Stimulated activated CD8-positive, alpha-beta memory T cell treated with anti-CD3 and anti-CD28 coated beads, Interleukin-4, amount 100 ng/mL, for 4 hours (primary cell): ENCODE data around the gene USP48.

Experiments used
- DNase-seq, 2 donors: peaks; one replicate each; pipeline ENCODE4 v3.0.0-alpha.2; 2020; ENCODE audit warnings: low read depth in 2 of 2, low spot score in 1 of 2

The USP48 gene

DNA sequence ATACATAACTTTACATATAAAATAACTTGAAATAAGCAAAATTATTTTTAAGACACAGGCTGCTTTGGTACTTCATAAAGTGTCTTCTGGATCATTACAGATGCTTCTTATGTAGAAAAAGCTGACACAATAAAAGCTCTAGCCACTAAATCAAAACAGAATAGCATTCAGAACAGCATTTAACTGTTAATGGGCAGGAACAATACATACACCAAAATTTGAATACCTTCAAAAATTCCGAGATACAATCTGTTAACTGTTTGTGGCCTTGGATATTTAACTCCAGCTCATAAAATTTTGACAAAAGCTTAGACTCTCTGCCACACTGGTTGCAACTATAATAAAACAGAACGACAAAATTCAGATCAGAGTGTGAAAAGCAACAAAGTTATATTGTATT is 31.7 kb downstream of the USP48 start:
- DNase-seq, result no peak

DNA sequence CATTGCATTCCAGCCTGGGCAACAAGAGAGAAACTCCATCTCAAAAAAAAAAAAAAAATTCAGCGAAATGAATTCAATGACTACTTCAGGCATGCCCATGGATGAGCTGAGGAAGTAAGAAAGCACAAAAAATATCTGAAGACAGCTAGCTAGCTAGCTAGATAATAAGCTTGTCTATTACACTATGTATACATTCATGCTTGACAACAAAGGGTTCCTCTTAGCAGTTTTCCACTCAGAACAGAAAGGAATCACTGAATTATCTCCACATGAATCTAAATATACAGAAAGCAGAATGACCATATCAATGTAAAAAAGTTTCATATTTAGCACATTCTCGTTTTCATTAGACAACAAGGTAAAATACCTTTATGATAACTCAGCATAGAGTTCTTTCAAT is 32.1 kb downstream of the USP48 start:
- DNase-seq, result no peak

DNA sequence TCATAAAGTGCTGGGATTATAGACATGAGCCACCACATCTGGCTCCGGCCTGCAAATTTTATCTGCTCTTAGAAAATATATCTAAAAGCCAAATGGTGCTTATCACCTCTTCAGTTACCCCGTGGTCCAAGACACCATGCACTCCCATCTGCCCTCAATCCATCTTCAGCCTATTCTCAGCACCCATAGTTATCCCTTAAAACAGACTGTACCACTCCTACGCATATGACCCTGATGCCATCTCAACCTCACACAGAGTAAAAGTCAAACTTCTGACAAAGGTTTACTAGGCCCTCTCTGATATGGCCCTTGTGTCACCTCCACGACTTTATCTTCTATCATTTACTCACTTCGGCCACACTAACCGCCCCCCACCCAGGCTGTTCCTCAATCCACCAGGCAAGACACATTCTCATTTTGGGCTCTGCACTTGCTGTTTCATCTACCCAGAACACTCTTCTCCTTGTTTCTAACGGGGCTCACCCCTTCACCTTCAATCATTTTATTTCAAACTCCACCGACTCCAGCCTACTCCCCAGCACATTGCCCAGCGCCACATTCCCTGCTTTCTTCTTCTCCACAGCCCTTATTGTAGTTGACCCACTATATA is 33.0 kb downstream of the USP48 start:
- no peak for DNase-seq

DNA sequence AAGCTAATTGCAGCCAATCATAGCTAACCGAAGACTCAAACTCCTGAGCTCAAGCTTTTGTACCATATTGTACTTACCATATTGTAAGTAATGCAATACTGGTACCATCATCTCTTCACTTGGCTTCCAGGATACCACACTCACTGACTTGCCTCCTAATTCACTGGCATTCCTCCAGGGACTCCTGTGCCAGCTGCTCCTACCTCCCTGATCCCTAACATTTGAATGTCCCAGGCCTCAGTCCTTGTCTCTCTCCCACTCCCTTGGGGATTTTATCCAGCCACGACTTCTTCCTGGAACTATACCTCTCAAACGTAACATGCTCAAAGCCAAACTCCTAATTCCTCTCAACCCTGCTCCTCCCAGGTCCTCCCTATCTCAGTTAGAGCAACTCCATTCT is 33.8 kb downstream of the USP48 start:
- no peak for DNase-seq

DNA sequence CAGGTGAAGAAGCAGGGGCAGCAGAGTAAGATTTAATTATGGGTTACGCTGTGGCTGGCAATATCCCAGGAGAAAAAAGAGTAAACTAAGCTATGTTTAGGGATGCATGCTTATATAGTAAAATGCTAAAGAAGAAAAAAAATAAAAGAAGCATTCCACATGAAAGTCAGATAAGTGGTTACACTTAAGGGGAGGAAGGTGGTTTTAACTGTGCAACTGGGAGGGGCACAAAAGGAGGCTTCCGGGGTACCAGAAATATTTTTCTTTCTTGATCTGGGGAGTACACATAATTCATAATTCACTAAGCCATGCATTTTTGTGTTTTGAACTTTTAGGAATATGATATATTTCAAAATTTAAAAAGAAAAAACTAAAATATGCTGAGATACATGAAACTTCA is 39.5 kb downstream of the USP48 start:
- no peak for DNase-seq

DNA sequence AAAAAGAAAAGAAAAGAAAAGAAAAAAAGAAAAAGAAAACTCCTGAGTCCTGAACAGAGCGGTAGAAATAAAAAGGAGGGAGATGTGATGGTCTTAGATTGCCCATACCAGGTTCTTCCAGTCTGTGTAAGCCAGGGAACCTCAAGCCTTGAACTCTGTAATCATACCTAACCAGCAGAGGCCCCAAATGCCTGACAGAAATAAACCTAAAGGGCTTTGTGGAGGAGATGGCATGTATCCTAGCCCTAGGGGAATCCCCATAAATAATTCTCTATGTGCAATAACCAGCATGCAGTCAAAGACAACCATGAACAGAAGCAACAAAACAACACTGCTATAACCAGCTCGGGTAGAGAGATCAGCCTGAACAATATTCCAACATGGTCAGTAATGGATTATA is 40.4 kb downstream of the USP48 start:
- no peak for DNase-seq

DNA sequence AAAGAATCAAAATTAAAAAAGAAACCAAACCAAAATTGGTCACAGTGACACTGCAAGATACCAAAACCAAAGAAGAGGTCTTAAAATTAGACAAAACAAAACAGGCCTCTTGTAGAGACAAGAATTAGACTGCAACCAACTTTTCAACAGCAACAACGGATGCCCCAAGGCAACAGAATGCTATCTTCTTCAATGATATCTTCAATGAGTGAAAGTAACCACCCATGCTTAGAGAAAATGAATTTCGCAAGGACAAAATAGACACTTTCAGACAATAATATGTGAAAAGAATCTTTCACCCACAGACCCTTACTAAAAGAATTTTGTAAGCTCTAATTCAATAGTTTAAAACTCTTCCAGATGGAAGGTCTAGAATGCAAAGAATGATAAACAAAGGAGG is 41.7 kb downstream of the USP48 start:
- no peak for DNase-seq

DNA sequence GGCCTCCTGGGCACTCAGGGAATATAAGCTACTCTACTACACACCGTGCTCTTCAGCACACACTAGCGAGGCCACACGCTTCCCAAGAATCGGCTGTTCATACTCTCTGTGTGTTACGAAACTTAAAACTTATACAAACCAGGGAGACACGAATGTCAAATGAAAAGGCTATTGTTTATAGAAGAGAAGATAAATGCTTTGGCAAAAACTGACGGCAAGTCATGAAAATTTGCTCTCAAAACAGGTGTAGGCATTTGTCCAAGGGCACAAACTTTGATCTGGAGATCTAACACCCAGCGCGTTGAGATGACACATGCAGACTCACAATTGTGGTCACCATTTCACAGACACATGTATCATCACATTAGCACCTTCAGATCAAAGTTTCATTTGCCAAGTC is 46.1 kb downstream of the USP48 start:
- no peak for DNase-seq

DNA sequence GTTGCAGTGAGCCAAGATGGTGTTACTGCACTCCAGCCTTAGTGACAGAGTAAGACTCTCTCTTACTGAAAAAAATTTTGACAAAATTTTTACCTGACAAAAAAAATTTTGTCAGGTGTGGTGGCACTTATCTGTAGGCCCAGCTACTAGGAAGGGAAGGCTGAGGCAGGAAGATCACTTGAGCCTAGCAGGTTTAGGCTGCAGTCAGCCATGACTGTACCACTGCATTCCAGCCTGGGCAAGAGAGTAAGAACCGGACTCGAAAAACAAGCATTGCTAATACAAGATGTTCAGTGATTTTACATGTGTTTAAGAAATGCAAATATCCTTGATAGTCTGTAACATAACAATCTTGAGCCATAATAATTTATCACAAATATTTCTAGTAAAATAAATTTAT is 46.9 kb downstream of the USP48 start:
- no peak for DNase-seq

DNA sequence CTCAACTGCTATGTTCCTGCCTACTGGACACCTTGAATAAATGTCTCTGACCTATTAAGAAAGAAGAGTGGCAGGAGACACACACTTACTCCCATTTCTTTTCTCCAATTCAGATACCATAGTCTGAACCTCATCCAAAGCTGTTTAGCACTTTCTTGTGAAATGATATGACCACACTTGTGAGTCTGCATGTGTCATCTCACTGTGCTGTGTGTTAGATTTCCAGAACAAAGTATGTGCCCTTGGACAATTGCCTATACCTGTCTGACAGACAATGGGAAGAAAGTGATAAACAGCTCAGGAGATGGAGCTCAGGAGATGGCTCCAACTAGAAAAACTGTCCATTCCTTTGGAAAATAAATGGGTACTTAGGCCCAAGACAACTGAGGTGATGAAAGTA is 48.4 kb downstream of the USP48 start:
- no peak for DNase-seq

DNA sequence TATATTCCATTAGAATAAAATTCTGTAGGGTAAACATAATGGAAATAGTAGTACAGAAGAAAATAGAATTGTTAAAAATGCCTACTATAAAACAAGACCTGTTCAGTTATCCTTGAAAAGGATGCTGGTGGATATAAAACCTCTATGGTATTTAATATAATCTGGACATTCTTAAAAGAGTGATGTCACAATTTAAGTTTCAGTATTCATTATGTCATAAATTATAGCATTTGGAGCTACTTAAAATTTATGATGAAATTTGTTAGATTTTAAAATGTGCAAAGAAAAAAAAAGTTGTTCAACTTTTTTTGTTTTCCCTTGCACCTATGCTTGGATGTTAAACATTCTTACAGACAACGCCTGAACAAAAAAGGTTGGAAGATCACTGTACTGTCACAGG is 50.3 kb downstream of the USP48 start:
- DNase-seq, result no peak

DNA sequence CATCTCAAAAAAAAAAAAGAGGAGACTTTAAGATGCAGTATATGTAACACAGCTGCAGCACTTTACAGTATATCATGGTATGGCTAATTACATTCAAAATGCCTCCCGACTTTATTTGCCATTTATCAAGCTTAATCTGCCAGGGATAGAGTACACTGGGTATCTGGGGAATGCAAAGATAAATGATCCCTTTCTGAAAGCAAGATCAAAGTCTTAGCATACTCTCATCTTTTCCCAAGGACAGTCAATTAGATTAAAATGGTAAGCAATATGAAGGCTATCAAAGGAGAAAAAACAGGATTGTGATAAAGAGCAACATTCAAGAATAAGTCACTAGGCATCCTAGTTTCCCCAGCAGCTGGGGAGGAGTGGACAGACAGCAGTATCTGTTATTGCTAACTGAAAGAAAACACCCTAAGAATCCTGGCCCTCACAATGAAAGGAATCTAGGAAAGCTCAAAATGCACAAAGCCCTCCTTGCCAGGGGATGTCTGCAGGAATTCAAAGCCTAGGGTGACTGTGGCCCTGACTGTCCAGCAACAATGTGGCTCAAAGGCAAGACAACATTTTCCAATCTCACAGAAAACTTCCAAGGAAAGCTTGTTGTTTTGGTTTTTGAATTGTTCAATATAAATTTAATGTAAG is 57.1 kb downstream of the USP48 start:
- DNase-seq, result no peak

DNA sequence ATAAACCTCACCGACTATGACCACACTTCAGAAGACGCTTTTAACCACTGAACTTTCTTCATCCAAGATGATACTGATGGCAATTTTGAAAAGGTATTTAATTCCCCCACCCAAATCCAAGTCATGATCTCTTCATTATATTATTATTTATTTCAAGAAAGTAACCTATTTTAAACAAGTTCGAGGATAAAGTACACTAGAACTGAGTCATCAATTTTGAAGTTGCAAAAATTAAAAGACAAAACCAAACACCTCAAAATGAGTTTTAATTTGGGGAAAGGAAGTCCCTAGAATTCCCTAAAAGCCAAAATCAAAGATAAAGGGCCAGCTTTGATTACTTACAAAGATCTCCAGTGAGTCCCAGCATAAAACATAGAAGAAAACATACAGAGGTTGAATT is 58.4 kb downstream of the USP48 start:
- DNase-seq, result no peak

DNA sequence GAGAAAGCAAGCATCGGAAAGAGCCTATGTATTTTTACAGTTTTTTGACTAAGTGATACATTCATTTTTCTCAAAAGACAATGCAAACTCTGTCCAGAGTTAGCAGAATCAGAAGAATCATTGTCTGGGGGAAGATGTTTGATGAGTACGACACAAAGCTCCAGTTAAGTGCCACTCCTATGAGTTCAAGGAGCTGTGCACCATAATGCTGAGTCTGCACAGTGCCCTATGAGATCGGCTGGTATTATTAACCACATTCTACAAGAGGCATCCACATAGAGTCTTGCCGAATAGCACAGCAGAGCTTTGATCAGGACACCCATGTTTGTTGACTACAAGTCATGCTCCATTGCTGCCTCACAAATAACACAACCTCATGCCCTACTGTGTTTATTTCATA is 58.9 kb downstream of the USP48 start:
- DNase-seq, result no peak

DNA sequence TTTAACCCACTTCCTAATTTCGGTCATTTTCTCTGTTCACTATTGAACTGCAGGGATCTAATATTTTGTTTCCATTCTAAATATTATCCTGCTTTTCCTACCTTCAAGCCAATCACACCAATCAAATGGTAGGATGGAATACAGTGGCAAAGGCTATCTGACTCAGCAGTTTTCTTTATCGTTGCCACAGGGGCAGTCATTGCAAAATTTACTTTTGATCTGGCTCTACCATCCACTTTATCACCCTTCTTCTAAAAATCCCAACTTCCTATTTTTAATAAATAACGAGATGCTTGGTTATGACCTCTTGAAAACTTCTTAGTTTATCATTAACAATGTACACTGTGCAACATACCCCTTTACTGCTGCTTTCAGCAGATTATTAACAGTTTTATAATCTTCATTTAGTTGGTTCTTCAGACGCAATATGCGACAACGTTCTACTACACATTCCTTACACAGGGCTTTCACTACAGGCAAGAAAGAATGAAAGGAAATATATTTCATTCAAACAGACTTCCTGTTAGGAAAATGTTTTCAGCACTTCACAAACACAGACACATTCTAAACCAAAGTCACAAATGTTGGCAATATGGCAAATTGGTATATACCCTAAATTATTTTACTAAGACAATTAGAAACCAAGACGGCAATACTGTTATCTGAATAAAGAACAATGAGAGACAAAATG is 61.5 kb downstream of the USP48 start:
- DNase-seq, result no peak

DNA sequence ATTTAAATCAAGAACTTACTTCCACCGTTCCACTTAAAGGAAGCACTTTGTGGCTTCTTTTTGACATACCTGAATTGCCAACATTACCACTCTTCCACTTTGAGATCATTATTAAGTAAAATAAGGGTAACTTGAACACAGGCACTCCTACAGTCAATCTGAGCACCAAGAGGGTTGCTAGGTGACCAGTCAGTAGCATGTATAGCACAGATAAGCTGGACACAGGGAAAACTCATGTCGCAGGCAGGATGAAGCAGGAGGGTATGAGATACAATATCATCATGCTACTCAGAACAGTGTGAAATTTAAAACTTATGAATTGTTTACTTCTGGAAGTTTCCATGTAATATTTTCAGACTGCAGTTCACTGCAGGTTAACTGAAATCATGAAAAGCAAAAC is 66.8 kb downstream of the USP48 start:
- no peak for DNase-seq

DNA sequence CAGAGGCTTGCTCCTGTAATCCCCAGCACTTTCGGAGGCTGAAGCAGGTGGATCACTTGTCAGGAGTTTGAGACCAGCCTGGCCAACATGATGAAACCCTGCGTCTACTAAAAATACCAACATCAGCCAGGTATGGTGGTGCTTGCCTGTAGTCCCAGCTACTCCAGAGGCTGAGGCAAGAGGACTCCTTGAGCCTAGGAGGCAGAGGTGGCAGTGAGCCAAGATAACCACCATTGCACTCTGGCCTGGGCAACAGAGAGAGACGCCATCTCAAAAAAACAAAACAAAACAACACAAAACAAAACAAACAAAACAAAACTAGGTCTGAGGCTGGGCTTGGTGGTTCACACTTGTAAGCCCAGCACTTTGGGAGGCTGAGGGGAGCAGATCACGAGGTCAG is 75.1 kb downstream of the USP48 start:
- DNase-seq, result no peak

DNA sequence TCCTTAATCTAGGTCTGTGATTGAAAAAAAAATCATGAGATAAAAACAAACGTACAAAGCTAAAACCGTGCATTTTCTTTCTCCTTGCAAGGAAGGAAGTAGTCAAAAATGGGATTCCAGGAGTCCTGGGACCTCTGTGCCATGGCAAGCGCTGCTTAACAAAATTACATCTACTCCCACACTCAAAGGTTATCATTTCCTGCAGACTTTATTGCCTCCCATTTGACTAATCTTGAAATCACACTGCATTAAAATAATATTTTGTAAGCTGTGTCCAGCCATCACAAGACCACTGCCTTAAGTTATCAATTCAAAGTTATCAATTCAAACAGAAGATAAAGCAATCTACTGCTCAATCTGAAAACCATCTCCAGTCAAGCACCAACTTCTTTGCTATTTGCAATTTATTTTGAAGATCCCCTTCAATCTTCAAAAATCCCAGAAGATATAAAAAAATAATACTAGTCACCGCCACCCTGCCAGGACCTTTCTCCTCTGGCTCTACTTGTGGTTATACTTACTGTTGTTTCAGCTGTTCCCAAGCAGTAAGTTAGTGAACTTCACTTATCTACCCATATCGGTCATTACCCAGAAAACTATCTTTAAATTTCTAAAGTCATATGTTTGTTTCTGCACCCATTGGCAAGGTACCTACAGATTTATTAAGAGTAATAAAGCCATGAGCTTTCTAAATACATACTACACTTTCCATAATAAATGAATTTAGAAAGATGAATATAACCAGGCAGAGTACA is 75.7 kb downstream of the USP48 start:
- DNase-seq, result no peak

DNA sequence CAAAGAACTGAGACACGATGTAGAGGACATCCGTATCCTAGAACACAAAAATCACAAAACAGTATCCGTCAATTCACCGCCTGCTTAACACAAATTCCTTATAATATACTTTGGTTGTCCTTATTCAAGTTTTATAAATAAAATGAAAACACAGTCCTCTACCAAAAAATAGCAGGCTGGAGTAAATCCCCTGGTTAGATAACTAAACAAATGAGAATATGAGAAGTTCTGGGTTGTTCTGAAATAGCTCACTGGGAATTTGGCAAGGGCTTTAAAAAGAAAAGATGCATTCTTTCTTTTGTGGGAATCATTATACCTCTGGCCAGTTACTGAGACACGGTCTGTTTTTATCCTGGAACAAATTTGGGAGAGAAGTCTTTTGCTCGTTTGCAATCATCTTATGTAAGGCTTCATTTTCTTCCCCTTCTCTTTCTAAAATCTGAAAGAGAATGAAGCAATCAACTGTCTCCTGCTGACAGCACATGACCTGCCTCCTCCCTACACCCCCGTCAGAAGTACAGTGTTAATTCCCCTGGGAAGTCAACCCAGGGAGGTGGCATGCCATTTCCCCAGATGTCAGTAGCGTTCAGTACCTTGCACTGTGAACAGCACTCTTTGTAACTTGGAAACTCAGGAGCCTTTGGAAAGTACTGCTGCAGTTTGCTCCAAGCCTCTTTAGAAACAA is 76.7 kb downstream of the USP48 start:
- DNase-seq, result no peak

DNA sequence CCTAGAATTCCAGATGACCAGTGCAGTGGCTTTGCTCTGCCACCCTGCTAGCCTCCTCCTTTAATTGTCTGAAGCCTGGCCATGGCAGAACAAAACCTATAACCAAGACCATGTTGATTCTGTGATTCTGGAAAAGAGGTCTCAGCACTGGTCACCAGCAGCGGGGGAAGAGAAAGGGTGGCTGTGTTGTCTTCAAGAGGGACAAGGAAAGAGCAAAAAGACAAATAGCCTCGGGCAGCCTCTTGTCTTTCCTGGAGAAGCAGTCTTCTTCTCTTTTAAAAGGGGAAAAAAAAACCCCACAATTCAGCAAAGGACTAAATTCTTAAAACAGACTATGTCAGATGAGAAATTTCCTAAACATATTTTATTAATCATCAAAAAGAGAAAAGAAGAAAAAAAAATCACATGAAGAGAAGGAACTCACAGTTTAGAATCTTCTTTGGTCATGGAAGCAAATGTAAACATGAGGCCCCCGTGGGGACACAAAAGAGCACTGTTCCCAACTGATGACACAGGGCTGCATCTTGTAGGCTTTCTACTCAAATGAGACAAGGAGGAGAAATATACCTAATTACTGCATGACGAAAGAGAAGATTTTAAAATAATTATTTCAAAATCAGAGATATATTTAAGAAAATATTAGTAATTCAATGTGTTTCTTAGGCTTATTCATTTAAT is 77.5 kb downstream of the USP48 start:
- no peak for DNase-seq

DNA sequence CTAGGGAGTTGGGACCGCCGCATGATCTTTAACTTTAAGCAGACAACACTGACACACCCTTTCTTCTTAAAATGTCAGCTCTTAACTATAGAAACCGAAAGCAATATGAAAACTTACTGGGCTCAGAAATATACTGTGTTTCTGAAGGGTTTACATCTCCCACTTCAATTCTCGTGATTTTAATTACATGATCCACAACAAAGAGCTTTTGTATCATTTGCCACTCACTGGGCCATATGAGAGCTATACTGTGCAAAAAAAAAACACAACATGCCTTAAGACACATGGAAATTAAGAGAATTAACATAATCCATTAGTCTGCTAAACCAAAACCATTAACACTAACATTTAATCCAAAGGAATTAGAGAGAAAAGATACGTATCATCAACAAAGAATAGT is 78.8 kb downstream of the USP48 start:
- DNase-seq, result no peak
